Activated CD8-positive, alpha-beta memory T cell treated with anti-CD3 and anti-CD28 coated beads, Interleukin-2, amount 50 U/mL, for 24 hours (primary cell): Measurements from ENCODE around the gene PTPN11.
"Not testable (repeated sequence)": the region's sequence is repeated elsewhere in the genome, so short reads cannot be mapped to it uniquely, and the experiment has no call there.

Experiments
- DNase-seq: peaks from one replicate; pipeline ENCODE4 v3.0.0-alpha.2; 2020; ENCODE audit errors: extremely low read depth

PTPN11 gene

DNA sequence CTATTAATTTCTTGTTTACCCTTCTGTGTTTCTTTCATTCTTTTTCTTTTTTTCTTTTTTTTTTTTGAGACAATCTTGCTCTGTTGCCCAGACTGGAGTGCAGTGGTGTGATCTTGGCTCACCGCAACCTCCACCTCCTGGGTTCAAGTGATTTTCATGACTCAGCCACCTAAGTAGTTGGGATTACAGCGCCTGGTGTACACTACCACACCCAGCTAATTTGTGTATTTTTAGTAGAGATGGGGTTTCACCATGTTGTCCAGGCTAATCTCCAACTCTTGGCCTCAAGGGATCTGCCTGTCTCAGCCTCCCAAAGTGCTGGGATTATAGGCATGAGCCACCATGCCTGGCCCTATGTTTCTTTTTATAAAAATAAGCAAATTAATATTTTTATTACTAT is 29.4 kb downstream of the PTPN11 start:
- DNase-seq: not testable (repeated sequence)

GRCh38 chr12:112450725-112451124 is 32.0 kb downstream of the PTPN11 start:
- DNase-seq: no peak

- DNase-seq: no peak
Measured at GRCh38 chr12:112456029-112456428, 37.3 kb downstream of the PTPN11 start.

DNA sequence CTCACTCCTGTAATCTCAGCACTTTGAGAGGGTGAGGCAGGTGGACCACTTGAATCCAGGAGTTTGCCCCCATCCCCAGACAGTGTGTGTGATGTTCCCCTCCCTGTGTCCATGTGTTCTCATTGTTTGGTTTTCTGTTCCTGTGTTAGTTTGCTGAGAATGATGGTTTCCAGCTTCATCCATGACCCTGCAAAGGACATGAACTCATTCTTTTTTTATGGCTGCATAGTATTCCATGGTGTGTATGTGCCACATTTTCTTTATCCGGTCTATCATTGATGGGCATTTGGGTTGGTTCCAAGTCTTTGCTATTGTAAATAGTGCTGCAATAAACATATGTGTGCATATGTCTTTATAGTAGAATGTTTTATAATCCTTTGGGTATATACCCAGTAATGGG is 38.4 kb downstream of the PTPN11 start:
- not testable (repeated sequence) for DNase-seq

- no peak for DNase-seq
Measured at GRCh38 chr12:112458330-112458729, 39.6 kb downstream of the PTPN11 start.

GRCh38 chr12:112458751-112459150 is 40.0 kb downstream of the PTPN11 start:
- no peak for DNase-seq

GRCh38 chr12:112463478-112463877 is 44.7 kb downstream of the PTPN11 start:
- DNase-seq: no peak

DNA sequence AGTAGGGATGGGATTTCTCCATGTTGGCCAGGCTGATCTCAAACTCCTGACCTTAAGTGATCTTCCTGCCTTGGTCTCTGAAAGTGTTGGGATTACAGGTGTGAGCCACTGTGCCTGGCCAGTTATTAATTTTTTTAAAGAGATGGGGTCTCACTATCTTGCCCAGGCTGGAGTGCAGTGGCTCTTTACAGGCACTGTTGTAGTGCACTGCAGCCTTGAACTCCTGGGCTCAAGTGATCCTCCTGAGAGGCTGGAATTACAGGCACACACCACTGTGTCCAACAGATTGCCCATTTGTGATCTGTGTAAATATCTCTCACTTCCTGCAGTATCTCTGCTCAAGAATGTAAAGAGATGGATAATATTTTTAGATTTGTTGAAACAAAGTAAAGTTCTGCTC is 45.9 kb downstream of the PTPN11 start:
- DNase-seq: no peak

- no peak for DNase-seq
Measured at GRCh38 chr12:112466011-112466422, 47.3 kb downstream of the PTPN11 start.

- no peak for DNase-seq
Measured at GRCh38 chr12:112466835-112467234, 48.1 kb downstream of the PTPN11 start.

DNA sequence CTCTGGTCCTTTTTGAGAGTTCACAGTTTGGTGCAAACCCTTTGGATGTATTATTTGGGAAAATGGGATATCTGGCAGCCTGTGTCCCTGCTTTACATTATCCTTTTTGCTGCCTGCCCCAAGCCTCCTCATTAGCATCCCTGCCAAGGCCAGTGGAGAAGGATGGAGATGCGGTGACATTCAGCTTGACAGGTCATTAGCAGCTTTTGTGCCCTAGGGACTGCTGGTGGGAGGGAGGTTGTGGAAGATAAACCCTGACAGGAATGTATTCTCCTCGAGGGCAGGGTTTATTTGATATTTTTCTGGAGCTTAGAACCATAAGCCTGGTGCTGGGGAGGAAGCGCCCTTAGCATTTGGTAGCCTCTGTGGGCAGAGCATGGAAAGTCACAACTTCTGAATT is 49.3 kb downstream of the PTPN11 start:
- no peak for DNase-seq

GRCh38 chr12:112473056-112473455 is 54.3 kb downstream of the PTPN11 start:
- DNase-seq: no peak

GRCh38 chr12:112479413-112479812 is 60.7 kb downstream of the PTPN11 start:
- DNase-seq: no peak

DNA sequence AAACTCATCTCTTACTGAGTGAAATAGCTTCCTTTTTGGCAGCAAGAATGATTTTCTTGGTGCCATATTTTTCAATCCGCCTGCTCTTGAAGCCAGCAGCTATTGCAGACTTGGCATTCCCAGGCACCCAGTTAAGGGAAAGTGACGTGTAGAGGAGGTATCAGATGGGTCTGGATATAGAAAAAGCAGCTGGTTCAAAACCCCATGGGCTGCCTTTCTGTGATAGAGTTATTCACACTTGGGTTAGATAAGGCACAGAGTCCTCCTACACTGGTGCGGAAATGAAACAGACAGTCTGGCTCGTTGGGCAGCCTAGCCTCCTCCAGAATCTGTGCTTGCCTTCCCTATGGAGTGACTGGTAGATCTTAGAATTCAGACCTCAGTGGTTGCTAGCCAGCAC is 62.2 kb downstream of the PTPN11 start:
- no peak for DNase-seq

DNA sequence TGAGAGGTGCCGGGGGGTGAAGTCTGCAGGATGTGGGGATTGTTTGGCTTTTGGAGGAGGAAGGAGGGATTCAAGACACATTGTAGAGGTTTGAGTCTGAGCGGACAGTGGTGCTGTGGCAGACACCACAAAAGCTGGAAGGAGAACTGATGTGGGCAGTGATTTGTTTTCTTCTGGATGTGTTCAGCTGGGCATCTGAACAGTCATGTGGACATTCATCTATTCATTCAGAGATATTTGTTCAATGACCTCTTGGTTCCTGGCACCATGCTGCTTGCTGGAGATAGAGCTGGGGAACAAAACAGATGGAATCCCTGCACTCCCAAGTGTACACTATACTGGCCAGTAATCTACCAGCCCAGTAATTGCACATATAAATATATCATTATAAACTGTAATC is 64.0 kb downstream of the PTPN11 start:
- no peak for DNase-seq

GRCh38 chr12:112486361-112486760 is 67.6 kb downstream of the PTPN11 start:
- no peak for DNase-seq

- DNase-seq: no peak
Measured at GRCh38 chr12:112488257-112488876, 69.6 kb downstream of the PTPN11 start.

GRCh38 chr12:112489456-112489855 is 70.7 kb downstream of the PTPN11 start:
- DNase-seq: no peak

DNA sequence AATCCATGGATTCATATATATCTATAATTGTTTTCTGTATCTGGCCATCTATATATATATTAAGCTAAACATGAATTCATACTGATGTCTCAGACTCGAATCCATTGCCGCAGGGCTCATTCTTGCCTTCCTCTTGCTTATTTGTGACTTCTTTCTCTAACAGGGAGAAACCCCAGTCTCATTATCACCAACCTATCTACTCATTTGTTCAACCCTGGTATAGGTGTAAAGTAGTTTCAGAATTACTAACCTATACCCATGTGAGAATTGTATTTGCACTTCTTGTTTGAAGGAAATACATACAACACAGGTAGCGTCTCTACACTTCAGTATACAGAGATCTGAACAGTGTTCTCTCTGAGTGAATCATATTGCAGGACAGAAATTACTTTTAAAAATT is 77.7 kb downstream of the PTPN11 start:
- no peak for DNase-seq

- no peak for DNase-seq
Measured at GRCh38 chr12:112498580-112498979, 79.8 kb downstream of the PTPN11 start.

GRCh38 chr12:112503512-112503911 is 84.8 kb downstream of the PTPN11 start:
- no peak for DNase-seq

GRCh38 chr12:112506513-112507166 is 87.9 kb downstream of the PTPN11 start:
- no peak for DNase-seq

GRCh38 chr12:112513471-112513870 is 94.7 kb downstream of the PTPN11 start:
- no peak for DNase-seq

GRCh38 chr12:112514456-112514855 is 95.7 kb downstream of the PTPN11 start:
- DNase-seq: no peak
